Fibroblast of the aortic adventitia (primary cell): ENCODE measurements around the gene FZD1. TPM values are rescaled to one million over a fixed set of nuclear protein-coding genes. Genes with fewer than 3 reads are reported as not detected.
A peak's percentile ranks its signal among the peaks of the same experiment; 100 is the strongest.
"Not testable (repeated sequence)": the region's sequence is repeated elsewhere in the genome, so short reads cannot be mapped to it uniquely, and the experiment has no call there.

Experiments
- DNase-seq: peaks from one replicate; pipeline ENCODE4 v3.0.0-alpha.2; 2010; ENCODE audit warnings: low read depth
- H3K4me3 ChIP-seq: 2 replicates; pipeline ENCODE4 v1.5.1; 2011; ENCODE audit warnings: low read depth, mild to moderate bottlenecking, control low read depth, low read length, moderate library complexity
- total RNA-seq: library from RNA; depleted of rRNA; stranded (reverse); fragments of >200 nt; gene quantifications from 2 replicates; pipeline ENCODE4 v1.2.3, GENCODE V29; 2012; ENCODE audit warnings: low replicate concordance
- TF ChIP-seq, protein P1 (sequence below): IDR thresholded peaks from 2 replicates; pipeline ENCODE4 v1.5.1; 2011; ENCODE audit warnings: mild to moderate bottlenecking, low read length, control low read depth, inconsistent platforms; ENCODE audit not compliant: insufficient read depth

Gene FZD1
- total RNA-seq, 1 donor = 28.7 TPM

DNA sequence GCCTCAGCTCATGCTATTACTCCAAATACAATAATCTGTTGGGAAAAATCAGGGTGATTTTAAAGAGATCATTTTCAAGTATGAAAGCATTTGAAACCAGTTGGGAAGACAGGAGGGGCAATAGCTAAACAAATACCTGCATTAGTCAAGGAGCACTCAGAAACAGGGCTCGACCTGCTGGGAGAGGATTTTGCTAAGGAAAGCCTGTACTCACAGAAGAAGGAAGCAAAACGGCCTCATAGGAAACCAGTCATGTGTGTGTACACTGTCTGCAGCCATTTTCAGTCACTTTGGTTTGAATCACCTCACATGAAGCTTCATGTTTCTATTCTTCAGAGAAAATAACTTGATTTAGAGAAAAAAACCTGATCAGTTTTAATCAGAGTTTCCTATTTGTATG is 38.6 kb downstream of the FZD1 start:
- DNase-seq = no peak
- H3K4me3 ChIP-seq = no peak overlapping the region
- TF ChIP-seq, protein P1, sequence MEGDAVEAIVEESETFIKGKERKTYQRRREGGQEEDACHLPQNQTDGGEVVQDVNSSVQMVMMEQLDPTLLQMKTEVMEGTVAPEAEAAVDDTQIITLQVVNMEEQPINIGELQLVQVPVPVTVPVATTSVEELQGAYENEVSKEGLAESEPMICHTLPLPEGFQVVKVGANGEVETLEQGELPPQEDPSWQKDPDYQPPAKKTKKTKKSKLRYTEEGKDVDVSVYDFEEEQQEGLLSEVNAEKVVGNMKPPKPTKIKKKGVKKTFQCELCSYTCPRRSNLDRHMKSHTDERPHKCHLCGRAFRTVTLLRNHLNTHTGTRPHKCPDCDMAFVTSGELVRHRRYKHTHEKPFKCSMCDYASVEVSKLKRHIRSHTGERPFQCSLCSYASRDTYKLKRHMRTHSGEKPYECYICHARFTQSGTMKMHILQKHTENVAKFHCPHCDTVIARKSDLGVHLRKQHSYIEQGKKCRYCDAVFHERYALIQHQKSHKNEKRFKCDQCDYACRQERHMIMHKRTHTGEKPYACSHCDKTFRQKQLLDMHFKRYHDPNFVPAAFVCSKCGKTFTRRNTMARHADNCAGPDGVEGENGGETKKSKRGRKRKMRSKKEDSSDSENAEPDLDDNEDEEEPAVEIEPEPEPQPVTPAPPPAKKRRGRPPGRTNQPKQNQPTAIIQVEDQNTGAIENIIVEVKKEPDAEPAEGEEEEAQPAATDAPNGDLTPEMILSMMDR = no peak

- H3K4me3 ChIP-seq = no peak overlapping the region
- TF ChIP-seq, protein P1 = no peak
Measured at GRCh38 chr7:91306266-91306665, 42.0 kb downstream of the FZD1 start.

GRCh38 chr7:91307467-91307866 is 43.2 kb downstream of the FZD1 start:
- H3K4me3 ChIP-seq = no peak overlapping the region
- TF ChIP-seq, protein P1 = no peak
- DNase-seq = no peak

More at GRCh38 chr7:91306266-91306665, 42.0 kb downstream of the FZD1 start:
- no peak for DNase-seq

GRCh38 chr7:91308191-91308590 is 44.0 kb downstream of the FZD1 start:
- H3K4me3 ChIP-seq, DNase-seq: not testable (repeated sequence)

DNA sequence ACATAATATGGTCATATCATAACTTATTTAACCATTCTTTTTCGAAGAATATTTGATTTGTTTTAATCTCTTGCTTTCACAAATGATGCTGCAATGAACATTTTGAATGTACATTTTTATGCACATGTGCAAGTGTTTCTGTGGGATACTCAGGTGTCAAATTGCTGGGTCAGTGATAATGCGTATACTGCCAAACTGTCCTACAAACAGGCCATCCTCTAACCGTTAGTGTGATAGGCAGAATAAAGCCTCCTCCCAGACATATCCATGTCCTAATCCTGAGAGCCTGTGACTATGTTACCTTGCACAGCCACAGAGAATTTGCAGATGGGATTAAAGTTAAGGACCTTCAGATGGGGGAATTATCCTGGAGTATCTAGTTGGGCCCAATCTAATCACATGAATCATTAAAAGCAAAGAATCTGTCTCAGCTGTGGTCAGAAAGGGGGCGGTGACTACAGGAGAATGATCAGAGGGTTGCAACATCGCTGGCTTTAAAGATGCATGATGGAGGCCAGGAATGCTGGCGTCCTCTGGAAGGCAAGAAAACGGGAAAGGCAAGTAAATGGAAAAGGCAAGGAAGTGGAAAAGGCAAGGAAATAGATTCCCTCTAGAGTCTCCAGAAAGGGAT is 46.7 kb downstream of the FZD1 start:
- TF ChIP-seq, protein P1 = no peak
- no peak overlapping the region for H3K4me3 ChIP-seq

GRCh38 chr7:91311839-91312238 is 47.6 kb downstream of the FZD1 start:
- no peak overlapping the region for H3K4me3 ChIP-seq
- TF ChIP-seq, protein P1 = no peak
- peak; percentile 28 for DNase-seq

More for the DNA sequence above, 46.7 kb downstream of the FZD1 start:
- peak; percentile 90 for DNase-seq

GRCh38 chr7:91313113-91313512 is 48.9 kb downstream of the FZD1 start:
- DNase-seq = no peak
- H3K4me3 ChIP-seq = no peak overlapping the region
- TF ChIP-seq, protein P1 = no peak
